ENCODE data around the gene MORF4L2.

MORF4L2 gene, protein sequence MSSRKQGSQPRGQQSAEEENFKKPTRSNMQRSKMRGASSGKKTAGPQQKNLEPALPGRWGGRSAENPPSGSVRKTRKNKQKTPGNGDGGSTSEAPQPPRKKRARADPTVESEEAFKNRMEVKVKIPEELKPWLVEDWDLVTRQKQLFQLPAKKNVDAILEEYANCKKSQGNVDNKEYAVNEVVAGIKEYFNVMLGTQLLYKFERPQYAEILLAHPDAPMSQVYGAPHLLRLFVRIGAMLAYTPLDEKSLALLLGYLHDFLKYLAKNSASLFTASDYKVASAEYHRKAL

GRCh38 chrX:103686199-103687072 lies at the start of gene MORF4L2:
Gene MORF4L2, minus strand, starts transcription at chrX:103686699. Its CDS starts 9,672 bp downstream, at chrX:103677027.
- Histone ChIP-seq H3K9me3 (ENCODE audit: low read length) (no peaks in the 10 kb centered on the region), H3K36me3 (ENCODE audit: insufficient read depth, low read length) (peaks cover 13% of the 10 kb centered on the region), H3K4me3 (ENCODE audit: low read depth in 1 of 2, low read length in 2 of 2) (peak within 1 kb of the TSS; percentile 49 to 69), H3K9ac (ENCODE audit: low read length) (peak within 1 kb of the TSS; percentile 81), H3K27me3 (ENCODE audit: control insufficient read depth in 1 of 2, insufficient read depth in 2 of 2, low read length in 2 of 2) (peaks cover 0 to 18% of the 10 kb centered on the region in 2 donors), H3K4me1 (ENCODE audit: insufficient read depth, low read length) (peaks cover 7% of the 10 kb centered on the region), H3K27ac (ENCODE audit: low read depth, low read length) (peak within 1 kb of the TSS; percentile 90)

DNA sequence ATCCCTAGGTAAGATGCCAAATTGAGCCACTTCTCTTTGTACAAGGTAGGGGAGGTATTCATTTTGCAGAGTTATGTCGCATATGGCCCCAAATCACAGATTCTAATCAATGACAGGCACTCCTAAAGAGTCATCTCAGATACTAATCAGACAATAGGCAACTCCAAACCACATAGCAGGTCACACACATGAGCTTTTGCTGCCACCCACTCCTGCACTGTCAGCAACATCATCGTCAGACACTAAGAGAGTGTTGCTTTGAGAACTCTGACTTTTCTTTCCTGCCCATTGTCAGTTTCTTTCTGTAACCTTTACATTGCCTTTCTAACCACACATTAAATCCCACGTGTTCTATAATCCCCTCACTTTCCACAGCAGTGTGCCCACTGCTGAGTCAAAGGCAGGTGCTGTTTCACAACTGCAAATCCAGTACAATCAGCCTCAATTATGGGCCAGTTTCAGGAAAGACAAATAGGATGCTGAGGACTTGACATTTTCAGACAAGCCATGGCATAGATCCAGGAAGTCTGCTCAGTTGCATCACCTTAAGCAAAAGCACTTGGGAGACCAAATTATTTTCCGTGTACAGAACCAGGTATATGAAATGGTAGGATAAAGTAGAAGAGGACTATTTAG lies 47.7 kb upstream of the MORF4L2 start:
- Histone ChIP-seq H3K4me1 (ENCODE audit: insufficient read depth, low read length) (no peaks in the 10 kb centered on the region), H3K27ac (ENCODE audit: low read depth, low read length) (no peak overlapping the region), H3K4me3 (ENCODE audit: low read depth in 1 of 2, low read length in 2 of 2) (no peak overlapping the region), H3K36me3 (ENCODE audit: insufficient read depth, low read length) (no peaks in the 10 kb centered on the region), H3K27me3 (ENCODE audit: control insufficient read depth in 1 of 2, insufficient read depth in 2 of 2, low read length in 2 of 2) (no peaks in the 10 kb centered on the region), H3K9ac (ENCODE audit: low read length) (no peak overlapping the region), H3K9me3 (ENCODE audit: low read length) (no peaks in the 10 kb centered on the region)

- Histone ChIP-seq H3K4me3 (ENCODE audit: low read depth in 1 of 2, low read length in 2 of 2) (no peak overlapping the region), H3K9ac (ENCODE audit: low read length) (no peak overlapping the region), H3K9me3 (ENCODE audit: low read length) (no peaks in the 10 kb centered on the region), H3K36me3 (ENCODE audit: insufficient read depth, low read length) (no peaks in the 10 kb centered on the region), H3K4me1 (ENCODE audit: insufficient read depth, low read length) (no peaks in the 10 kb centered on the region), H3K27me3 (ENCODE audit: control insufficient read depth in 1 of 2, insufficient read depth in 2 of 2, low read length in 2 of 2) (no peaks in the 10 kb centered on the region), H3K27ac (ENCODE audit: low read depth, low read length) (no peak overlapping the region)
These were observed 46.5 kb upstream of the MORF4L2 start for GRCh38 chrX:103733017-103733416.

- no peak overlapping the region for H3K9ac ChIP-seq (ENCODE audit: low read length)
- no peaks in the 10 kb centered on the region for H3K4me1 ChIP-seq (ENCODE audit: insufficient read depth, low read length)
- no peaks in the 10 kb centered on the region for H3K9me3 ChIP-seq (ENCODE audit: low read length)
- no peak overlapping the region for H3K4me3 ChIP-seq (ENCODE audit: low read depth in 1 of 2, low read length in 2 of 2)
- H3K27ac ChIP-seq (ENCODE audit: low read depth, low read length), result no peak overlapping the region
- H3K36me3 ChIP-seq (ENCODE audit: insufficient read depth, low read length), result no peaks in the 10 kb centered on the region
- peaks cover 0 to 1% of the 10 kb centered on the region in 2 donors for H3K27me3 ChIP-seq (ENCODE audit: control insufficient read depth in 1 of 2, insufficient read depth in 2 of 2, low read length in 2 of 2)
These were observed 44.4 kb upstream of the MORF4L2 start for GRCh38 chrX:103730796-103731493.

- Histone ChIP-seq H3K27me3 (ENCODE audit: control insufficient read depth in 1 of 2, insufficient read depth in 2 of 2, low read length in 2 of 2) (peaks cover 0 to 7% of the 10 kb centered on the region in 2 donors), H3K4me3 (ENCODE audit: low read depth in 1 of 2, low read length in 2 of 2) (no peak overlapping the region), H3K9ac (ENCODE audit: low read length) (no peak overlapping the region), H3K36me3 (ENCODE audit: insufficient read depth, low read length) (no peaks in the 10 kb centered on the region), H3K27ac (ENCODE audit: low read depth, low read length) (no peak overlapping the region), H3K4me1 (ENCODE audit: insufficient read depth, low read length) (no peaks in the 10 kb centered on the region), H3K9me3 (ENCODE audit: low read length) (no peaks in the 10 kb centered on the region)
These were observed 43.8 kb upstream of the MORF4L2 start for GRCh38 chrX:103730147-103730795.

GRCh38 chrX:103729015-103729414 lies 42.5 kb upstream of the MORF4L2 start:
- Histone ChIP-seq H3K36me3 (ENCODE audit: insufficient read depth, low read length) (no peaks in the 10 kb centered on the region), H3K27ac (ENCODE audit: low read depth, low read length) (no peak overlapping the region), H3K4me3 (ENCODE audit: low read depth in 1 of 2, low read length in 2 of 2) (no peak overlapping the region), H3K4me1 (ENCODE audit: insufficient read depth, low read length) (no peaks in the 10 kb centered on the region), H3K9ac (ENCODE audit: low read length) (no peak overlapping the region), H3K27me3 (ENCODE audit: control insufficient read depth in 1 of 2, insufficient read depth in 2 of 2, low read length in 2 of 2) (peaks cover 0 to 15% of the 10 kb centered on the region in 2 donors), H3K9me3 (ENCODE audit: low read length) (no peaks in the 10 kb centered on the region)

DNA sequence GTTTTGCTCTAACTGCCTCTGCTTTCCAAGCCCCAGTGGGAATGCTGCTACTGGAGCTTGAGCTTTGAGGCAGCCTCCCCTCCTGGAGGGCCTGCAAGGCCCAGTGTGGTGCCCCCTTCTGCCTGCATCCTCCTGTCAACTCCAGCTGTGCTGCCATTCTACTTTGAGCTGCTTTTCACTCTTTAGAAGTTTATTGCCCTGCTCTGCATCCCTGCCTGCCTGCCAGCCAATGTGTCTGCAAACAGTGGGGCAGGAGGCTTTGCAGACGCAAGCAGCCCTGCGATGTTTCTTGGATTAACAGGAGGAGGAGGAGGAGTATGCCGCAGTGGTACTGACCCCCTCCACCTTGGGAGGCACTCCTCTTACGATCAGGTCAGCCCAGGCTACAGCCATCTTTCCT lies 40.6 kb upstream of the MORF4L2 start:
- no peaks in the 10 kb centered on the region for H3K9me3 ChIP-seq (ENCODE audit: low read length)
- H3K4me1 ChIP-seq (ENCODE audit: insufficient read depth, low read length), result no peaks in the 10 kb centered on the region
- H3K36me3 ChIP-seq (ENCODE audit: insufficient read depth, low read length), result no peaks in the 10 kb centered on the region
- no peak overlapping the region for H3K27ac ChIP-seq (ENCODE audit: low read depth, low read length)
- H3K4me3 ChIP-seq (ENCODE audit: low read depth in 1 of 2, low read length in 2 of 2), result no peak overlapping the region
- peaks cover 0 to 16% of the 10 kb centered on the region in 2 donors for H3K27me3 ChIP-seq (ENCODE audit: control insufficient read depth in 1 of 2, insufficient read depth in 2 of 2, low read length in 2 of 2)
- H3K9ac ChIP-seq (ENCODE audit: low read length), result no peak overlapping the region

GRCh38 chrX:103726477-103726876 lies 40.0 kb upstream of the MORF4L2 start:
- no peak overlapping the region for H3K4me3 ChIP-seq (ENCODE audit: low read depth in 1 of 2, low read length in 2 of 2)
- H3K27ac ChIP-seq (ENCODE audit: low read depth, low read length), result no peak overlapping the region
- peaks cover 0 to 16% of the 10 kb centered on the region in 2 donors for H3K27me3 ChIP-seq (ENCODE audit: control insufficient read depth in 1 of 2, insufficient read depth in 2 of 2, low read length in 2 of 2)
- no peaks in the 10 kb centered on the region for H3K4me1 ChIP-seq (ENCODE audit: insufficient read depth, low read length)
- H3K36me3 ChIP-seq (ENCODE audit: insufficient read depth, low read length), result no peaks in the 10 kb centered on the region
- no peak overlapping the region for H3K9ac ChIP-seq (ENCODE audit: low read length)
- no peaks in the 10 kb centered on the region for H3K9me3 ChIP-seq (ENCODE audit: low read length)

GRCh38 chrX:103722505-103722904 lies 36.0 kb upstream of the MORF4L2 start:
- H3K9ac ChIP-seq (ENCODE audit: low read length), result no peak overlapping the region
- H3K4me3 ChIP-seq (ENCODE audit: low read depth in 1 of 2, low read length in 2 of 2), result no peak overlapping the region
- no peaks in the 10 kb centered on the region for H3K9me3 ChIP-seq (ENCODE audit: low read length)
- peaks cover 0 to 16% of the 10 kb centered on the region in 2 donors for H3K27me3 ChIP-seq (ENCODE audit: control insufficient read depth in 1 of 2, insufficient read depth in 2 of 2, low read length in 2 of 2)
- H3K27ac ChIP-seq (ENCODE audit: low read depth, low read length), result no peak overlapping the region
- H3K4me1 ChIP-seq (ENCODE audit: insufficient read depth, low read length), result no peaks in the 10 kb centered on the region
- H3K36me3 ChIP-seq (ENCODE audit: insufficient read depth, low read length), result no peaks in the 10 kb centered on the region

DNA sequence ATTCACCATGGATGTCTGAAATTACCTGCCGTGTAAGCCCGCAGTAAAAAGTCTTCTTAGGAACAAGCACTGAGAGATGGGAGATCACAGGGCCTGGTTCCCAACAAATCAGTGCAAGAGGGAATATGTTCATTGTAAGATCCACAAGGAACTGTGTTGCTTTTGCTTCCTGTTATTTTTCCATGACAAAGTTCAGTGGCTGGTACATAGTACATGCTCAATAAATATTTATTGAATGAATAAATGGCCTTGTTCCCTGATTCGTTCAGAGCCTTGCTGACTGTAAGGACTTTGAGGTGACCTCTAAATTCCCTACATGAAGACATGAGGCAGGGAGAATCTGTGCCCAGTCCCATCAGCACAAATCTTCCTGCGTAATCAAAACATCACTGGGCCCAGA lies 31.6 kb upstream of the MORF4L2 start:
- no peaks in the 10 kb centered on the region for H3K27me3 ChIP-seq (ENCODE audit: control insufficient read depth in 1 of 2, insufficient read depth in 2 of 2, low read length in 2 of 2)
- no peaks in the 10 kb centered on the region for H3K9me3 ChIP-seq (ENCODE audit: low read length)
- H3K9ac ChIP-seq (ENCODE audit: low read length), result no peak overlapping the region
- H3K27ac ChIP-seq (ENCODE audit: low read depth, low read length), result no peak overlapping the region
- H3K36me3 ChIP-seq (ENCODE audit: insufficient read depth, low read length), result no peaks in the 10 kb centered on the region
- no peaks in the 10 kb centered on the region for H3K4me1 ChIP-seq (ENCODE audit: insufficient read depth, low read length)
- H3K4me3 ChIP-seq (ENCODE audit: low read depth in 1 of 2, low read length in 2 of 2), result no peak overlapping the region
